GM21528 (cell line): ENCODE data around the gene SH3RF1.
"Not testable (repeated sequence)": the region's sequence is repeated elsewhere in the genome, so short reads cannot be mapped to it uniquely, and the experiment has no call there.

Experiments used
- ATAC-seq: cut with Tn5 transposase; IDR thresholded peaks from one replicate; pipeline ENCODE4 v1.9.1; 2021; ENCODE audit warnings: mild to moderate bottlenecking, moderate library complexity; ENCODE audit not compliant: unreplicated experiment, low FRiP score

The SH3RF1 gene

GRCh38 chr4:169203278-169203677, 67.5 kb downstream of the SH3RF1 start:
- not testable (repeated sequence) for ATAC-seq

DNA sequence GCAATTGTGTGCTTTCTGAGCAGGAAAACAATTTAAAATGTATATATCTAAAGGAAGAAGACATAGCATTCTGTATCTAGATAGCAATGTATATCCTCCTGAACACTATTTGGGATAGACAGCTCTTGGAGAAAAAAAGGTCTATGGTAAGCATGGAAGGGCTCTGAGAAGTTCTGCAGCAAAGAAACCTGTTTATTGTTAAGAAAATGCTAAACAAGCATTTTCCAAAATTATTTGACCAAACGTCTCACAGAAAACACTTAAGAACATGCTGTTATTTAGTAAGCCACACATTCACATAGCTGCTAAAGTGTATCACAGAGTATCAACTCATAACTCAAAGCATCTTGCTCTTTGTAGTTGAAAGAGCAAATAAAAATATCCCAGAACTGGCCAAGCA, 67.9 kb downstream of the SH3RF1 start:
- ATAC-seq, result no peak

DNA sequence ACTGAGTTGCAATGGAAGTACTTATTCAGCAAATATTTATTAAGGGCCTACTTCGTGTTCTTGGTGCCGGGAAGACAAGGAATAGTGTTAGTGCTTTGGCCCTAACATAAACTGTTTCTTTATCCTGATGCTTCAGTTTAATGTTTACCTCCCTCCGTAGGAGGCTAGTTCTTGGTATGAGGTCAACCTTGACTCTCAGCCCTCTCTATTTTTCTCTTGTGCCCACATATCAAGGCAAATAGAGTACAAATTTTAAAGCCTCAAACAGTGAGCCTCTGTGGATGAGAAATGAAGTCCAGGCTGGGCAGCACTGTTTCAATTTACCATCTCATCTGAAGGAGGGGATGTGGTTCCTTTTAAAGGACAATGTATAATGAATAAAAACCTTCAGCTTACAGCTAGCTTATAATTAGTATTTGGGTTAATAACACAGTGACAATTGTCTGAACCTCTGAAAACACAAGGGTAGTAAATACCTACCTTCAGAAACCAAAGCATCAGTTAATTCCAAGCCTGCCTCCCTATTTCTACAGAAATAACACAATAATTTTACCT, 68.5 kb downstream of the SH3RF1 start:
- ATAC-seq, result no peak

DNA sequence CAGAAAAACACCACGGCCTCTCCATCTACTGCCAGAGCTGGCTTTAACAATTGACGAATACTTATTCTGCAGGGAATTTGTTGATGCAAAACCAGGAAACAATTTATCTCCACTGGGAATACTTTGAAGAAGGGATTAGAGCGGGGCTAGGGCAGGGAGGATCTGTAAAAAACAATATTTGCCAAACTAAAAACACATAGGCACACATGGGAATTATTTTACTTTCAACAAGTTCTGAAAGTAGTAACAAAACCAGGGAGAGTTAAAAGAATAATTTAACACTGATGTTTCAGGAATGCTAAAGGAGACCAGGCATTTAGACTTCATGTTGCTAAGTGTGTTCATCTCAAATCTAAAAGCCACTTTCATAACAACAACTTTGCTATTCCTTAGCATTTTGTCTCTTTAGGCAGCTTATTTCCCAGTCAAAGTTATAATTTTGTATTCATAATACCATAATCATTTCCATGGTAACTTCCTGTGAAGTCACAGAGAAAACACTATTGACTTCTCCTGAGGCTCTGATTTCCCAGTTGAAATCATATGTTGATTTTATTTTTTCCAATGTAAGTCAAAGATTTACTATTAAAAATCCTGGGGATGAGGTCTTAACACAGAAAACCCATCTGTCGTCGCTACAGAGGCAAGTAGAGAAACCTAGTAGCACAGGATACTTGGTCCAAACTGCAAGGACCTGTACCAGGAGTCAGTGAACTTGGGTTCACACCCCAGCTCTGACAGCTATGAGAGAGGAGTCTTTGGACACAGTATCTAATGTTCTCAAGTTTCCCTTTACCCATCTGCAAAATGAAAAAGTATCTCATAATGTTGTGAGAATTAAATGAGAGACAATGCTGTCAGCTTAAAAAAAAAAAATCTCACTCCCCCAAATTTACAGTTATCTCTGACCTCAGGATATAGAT, 69.3 kb downstream of the SH3RF1 start:
- ATAC-seq, result no peak

DNA sequence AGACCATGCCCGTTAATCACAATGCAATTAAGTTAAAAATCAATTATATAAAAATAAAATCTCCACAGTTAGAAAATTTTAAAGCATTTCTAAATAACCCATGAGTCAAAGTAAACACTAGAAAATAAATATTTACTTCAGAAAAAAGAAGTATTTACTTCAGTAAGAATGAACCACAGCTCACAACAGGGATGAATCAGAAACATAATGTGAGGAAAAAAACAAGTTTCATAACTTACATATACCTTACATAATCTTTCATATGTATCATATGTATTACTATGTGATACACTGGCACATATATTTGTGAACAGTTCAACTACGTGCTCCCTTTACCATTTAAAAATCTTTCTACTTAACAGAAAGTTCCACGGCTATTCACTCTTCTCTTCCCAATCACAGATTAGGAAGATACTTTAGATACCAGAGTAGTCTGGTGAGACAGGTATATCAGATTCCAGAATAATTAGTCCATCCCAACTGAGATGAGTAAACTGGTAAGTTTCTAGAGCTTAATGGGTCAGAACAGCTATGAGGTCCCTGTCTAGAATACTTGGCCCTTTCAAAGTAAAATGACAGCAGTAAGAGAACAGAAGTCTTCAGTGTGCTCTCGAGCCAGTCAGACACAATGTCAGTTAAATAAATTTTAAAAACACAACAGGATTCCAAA, 70.3 kb downstream of the SH3RF1 start:
- ATAC-seq, result no peak

GRCh38 chr4:169199184-169199583, 71.6 kb downstream of the SH3RF1 start:
- no peak for ATAC-seq

GRCh38 chr4:169198167-169198566, 72.6 kb downstream of the SH3RF1 start:
- no peak for ATAC-seq

GRCh38 chr4:169197206-169197605, 73.5 kb downstream of the SH3RF1 start:
- not testable (repeated sequence) for ATAC-seq

DNA sequence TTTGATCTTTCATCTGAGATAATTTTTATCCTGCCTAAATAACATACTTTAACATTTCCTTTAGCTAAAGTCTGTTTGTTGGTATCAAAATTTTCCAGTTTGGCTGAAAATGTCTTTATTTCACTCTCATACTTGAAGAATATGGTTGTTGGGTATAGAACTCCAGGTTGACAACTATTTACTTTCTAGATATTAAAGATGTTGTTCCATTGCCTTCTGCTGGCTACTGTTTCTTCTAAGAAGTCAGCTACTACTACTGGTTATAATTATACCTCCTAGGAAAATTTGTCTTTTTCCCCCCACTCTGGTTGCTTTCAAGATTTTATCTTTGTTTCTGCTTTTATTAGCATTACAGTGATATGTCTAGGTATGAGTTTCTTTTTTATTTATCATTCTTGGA, 75.7 kb downstream of the SH3RF1 start:
- ATAC-seq, result no peak

- not testable (repeated sequence) for ATAC-seq
Observed at GRCh38 chr4:169189968-169190367, 80.8 kb downstream of the SH3RF1 start.

DNA sequence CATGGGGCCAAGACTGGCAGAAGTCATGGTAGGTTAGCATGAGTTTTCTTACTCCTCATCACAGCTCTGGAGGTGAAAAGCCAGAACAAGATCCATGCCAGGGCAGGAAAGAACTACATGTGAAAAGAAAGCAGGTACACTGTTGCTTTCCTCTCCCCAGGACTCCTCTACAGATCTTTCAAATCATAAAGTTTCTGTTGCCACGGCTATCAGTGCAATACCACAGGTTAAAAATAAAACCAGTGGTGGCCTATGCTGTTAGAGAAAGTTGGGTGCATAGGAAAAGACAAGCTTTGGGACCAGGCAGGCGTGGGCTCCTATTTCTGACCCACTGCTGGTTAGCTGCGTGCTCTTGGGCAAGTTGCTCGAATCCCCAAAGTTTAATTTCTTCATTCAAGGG, 81.4 kb downstream of the SH3RF1 start:
- ATAC-seq, result peak; percentile 91

DNA sequence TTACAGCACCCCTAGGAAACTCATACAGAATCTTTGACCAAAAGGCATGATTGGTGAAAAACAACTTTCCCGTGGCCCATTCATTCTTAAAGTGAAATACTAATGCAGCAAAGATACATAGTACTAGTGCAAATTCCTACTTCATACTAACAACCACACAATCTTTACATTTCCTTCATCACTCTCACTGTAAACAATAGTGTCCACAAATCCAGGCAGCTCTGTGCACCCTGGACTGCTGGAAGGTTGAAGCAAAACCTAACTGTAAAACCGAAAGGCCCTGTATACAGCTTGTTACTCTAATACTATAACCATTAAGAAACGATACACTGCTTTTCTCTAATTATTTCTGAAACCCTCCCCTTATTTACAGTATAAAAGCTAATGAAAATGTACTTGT, 82.6 kb downstream of the SH3RF1 start:
- ATAC-seq, result no peak

GRCh38 chr4:169185133-169185956, 85.4 kb downstream of the SH3RF1 start:
- ATAC-seq, result no peak

GRCh38 chr4:169184686-169185085, 86.1 kb downstream of the SH3RF1 start:
- ATAC-seq, result no peak

GRCh38 chr4:169184236-169184635, 86.5 kb downstream of the SH3RF1 start:
- ATAC-seq, result no peak

DNA sequence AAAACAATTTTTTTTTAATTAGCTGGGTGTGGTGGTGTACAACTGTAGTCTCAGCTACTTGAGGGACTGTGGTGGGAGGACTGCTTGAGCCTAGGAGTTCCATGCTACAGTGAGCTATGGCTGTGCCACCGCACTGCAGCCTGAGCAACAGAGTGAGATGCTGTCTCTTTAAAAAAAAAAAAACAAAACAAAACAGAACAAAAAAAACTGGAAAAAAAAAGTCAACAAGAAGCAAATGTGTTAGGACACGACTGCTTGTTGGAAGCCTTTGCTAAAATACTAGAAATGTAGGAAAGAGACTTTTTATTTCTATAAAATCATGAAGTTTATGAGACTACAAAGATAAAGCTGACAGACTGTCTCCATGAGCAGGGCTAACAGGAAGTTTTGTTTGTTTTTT, 87.2 kb downstream of the SH3RF1 start:
- ATAC-seq, result no peak

DNA sequence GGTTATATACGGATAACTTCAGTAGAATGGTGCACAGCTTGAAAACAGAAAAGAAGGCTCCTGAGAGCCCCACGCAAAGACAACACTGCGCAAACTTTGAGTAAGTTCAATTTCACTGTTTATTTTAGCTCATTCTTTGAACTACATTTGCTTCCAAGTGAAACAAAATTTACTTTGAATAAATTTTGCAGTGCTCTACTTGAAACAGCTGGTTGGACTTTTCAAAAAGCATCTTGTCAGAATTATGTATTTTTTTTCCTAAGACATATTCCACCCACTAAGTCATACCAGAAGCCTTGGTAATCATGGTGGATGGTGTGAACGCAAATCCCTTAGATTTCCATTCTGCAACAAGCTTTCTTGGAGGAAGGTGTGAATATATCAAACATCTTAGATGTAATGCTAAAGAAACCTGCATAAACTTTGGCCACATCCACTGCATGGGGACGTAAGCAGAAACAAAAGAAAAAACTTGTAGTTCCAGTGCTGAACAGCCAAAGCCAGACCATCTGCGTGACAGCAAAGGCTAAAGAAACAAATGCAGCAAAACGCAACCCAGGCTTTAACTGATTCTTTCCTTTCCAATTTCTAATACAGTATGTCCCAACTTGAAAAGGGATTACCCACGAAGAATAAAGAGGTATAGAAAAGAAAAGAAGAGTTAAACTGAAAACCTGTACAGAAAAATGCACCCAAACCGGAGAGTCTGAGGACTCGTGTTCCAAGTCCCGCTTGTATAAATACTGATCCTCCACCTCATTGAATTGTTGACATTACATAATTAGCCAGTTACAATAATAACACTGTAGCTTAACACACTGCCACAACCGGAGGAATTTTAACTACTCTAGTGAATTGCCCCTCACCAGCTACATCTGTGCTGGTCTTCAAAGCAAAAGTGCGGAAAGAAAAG, 90.9 kb downstream of the SH3RF1 start:
- ATAC-seq, result no peak

- not testable (repeated sequence) for ATAC-seq
Observed at GRCh38 chr4:169178092-169178491, 92.7 kb downstream of the SH3RF1 start.

DNA sequence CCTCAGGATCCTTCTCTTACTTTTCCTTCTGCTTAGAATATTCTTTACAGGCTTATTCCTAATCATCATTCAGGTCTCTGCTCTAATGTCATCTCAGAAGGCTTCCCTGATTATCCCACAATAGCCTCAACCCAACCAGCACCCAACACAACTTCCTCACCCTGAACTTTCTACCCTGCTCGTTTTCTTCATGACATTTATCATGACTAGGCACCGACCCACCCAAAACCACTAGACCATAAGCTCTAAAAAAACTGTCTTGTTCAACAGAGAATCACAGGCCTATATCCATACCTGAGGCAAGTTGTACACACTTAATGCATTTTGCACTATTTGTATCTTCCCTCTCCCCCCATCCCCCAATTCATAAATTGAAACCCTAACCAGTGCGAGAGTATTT, 95.3 kb downstream of the SH3RF1 start:
- no peak for ATAC-seq

GRCh38 chr4:169175035-169175434, 95.7 kb downstream of the SH3RF1 start:
- no peak for ATAC-seq
